ENCODE results near the gene PLD1.

Gene PLD1

DNA sequence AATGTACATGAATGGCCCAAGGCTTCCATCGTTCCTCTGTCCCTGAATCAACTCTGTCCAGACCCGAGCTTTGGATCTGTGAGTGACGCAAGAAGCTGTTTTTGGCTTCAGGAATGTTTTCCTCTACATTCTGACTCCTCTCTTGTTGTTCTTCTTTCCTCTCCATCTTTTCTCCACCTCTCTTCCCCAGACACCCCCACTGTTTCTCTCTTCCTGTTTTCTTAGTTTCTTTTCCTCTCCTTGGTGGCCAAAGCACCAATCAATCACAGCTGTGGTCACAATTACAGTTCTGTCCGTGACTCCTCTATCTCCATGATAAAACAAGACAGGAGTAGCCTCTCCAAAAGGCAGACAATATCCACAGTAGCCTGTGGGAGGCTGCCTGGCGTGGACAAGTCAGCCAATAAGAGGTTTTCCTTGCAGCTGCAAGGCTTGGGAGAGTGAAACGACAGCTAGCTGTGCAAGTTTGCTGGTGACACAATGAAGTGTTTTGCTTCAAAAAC lies 28.0 kb upstream of the PLD1 start:
- no peak for DNase-seq

DNA sequence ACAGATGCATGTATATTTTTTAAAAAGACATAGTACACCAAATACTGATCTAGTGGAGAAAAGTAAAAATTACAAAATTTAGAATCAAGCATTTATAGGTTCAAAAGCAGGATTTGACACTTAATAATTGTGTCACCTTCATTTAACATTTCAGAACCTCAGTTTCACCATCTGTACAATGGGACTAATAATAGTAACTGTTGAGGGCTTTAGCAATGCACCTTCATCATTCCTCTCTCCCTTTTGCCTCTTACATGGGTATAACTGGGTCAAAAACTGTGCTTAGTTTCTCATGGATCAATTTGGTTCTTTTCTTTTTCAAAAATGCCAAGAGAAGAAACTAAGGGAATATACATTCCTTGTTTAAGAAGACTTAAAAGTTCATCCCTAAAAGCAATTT lies 27.4 kb upstream of the PLD1 start:
- no peak for DNase-seq

GRCh38 chr3:171836855-171837254 lies 26.6 kb upstream of the PLD1 start:
- DNase-seq = no peak

DNA sequence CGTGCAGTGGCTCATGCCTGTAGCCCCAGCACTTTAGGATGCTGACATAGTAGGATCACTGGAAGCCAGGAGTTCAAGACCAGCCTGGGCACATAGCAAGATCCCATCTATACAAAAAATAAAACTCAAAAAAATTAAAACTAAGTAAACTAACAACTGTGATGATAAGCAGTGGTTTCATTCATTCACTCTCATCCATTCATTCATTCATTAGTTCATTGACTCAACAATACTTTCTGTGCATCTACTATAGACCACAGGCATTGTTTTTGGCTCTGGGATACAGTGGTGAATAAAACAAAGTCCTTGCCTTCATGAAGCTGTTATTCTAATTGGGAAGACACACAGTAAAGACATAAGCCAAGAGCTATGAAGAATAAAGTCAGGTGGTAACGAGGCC lies 25.3 kb upstream of the PLD1 start:
- DNase-seq = no peak

GRCh38 chr3:171835116-171835515 lies 24.8 kb upstream of the PLD1 start:
- no peak for DNase-seq

GRCh38 chr3:171834461-171834801 lies 24.1 kb upstream of the PLD1 start:
- no peak for DNase-seq

GRCh38 chr3:171833789-171834460 lies 23.6 kb upstream of the PLD1 start:
- peak; percentile 76 to 85 for DNase-seq

GRCh38 chr3:171832989-171833388 lies 22.7 kb upstream of the PLD1 start:
- no peak for DNase-seq

GRCh38 chr3:171831936-171832335 lies 21.7 kb upstream of the PLD1 start:
- no peak for DNase-seq

- no peak for DNase-seq
Measured at GRCh38 chr3:171830518-171830875, 20.2 kb upstream of the PLD1 start.

- DNase-seq = peak; percentile 31 to 47
Measured at GRCh38 chr3:171829841-171830517, 19.7 kb upstream of the PLD1 start.

DNA sequence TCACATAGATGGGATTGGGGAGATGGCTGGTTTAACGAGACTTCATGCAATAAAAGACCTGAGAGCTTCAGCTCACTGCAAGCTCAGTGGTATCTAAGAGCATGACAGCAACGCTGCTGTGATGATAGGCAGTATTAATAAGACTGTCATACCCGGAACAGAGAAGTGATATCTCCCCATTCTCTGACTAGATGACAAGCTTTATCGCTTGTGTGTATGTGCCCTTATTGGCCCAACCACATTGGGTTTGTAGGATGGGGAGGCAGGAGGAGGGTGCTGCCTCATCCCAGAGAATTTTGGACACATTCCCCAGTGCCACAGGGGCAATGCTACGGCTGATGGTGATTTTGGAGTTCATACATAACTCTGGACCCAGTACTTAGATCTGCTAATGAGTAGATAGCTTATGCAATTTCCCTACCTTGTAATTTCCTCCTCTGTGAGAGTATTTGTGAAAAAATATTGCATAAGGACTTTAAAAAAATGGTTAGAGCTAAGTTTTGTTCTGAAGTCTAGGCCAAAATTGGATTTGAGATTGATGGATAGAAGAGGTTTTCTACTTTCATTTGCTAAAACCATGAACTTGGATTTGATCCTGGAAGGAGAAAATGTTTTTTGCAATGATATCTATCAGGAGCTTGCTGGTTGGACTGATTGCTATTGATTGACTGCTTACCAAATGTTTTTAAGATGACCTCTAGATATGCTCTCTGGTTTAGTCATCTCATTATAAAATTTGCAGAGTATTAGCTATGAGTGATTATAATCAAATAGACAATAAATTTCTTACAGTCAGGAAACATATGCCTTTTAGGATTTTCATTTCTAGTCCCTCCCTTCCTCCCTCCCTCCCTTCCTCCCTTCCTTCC lies 18.9 kb upstream of the PLD1 start:
- DNase-seq = no peak

- DNase-seq = no peak
Measured at GRCh38 chr3:171827836-171828458, 17.7 kb upstream of the PLD1 start.

DNA sequence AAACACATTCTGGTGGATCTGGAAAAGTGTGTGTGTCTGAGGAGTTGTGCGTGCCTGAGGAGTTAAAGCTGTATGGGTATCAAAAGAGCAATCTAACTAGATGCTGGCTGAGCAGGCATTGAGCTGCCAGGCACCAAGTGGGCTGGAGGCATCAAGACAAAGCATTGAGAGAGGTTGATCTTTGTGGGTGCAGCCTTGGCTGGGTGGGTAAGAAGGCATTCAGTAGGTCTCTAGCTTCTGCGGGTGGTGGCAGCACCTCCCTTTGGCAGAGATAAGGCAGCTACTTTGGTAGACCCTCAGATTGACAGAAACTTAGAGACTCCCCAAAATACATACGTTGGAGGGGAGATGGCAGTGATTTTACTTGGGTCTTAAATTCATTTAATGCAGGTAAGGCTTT lies 17.1 kb upstream of the PLD1 start:
- DNase-seq = no peak

GRCh38 chr3:171825222-171825828 lies 15.0 kb upstream of the PLD1 start:
- no peak for DNase-seq

- DNase-seq = no peak
Measured at GRCh38 chr3:171824824-171825221, 14.5 kb upstream of the PLD1 start.

DNA sequence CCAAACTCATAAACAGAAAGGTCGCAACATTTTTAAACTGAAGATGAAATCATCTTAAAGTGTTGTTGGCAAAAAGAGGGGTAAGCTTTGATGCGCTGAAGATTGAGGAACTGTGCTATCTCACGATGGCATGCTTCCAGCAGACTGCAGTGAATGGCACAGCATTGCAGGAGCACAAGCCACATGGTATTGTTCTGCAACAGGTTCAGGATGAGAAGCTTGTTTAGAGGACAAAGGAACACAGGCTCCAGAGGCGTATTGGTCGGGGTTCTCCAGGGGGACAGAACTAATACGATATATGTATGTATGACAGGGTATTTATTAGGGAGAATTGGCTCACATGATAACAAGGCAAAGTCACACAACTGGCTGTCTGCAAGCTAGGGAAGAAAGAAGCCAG lies 13.8 kb upstream of the PLD1 start:
- DNase-seq = peak; percentile 41 to 55

DNA sequence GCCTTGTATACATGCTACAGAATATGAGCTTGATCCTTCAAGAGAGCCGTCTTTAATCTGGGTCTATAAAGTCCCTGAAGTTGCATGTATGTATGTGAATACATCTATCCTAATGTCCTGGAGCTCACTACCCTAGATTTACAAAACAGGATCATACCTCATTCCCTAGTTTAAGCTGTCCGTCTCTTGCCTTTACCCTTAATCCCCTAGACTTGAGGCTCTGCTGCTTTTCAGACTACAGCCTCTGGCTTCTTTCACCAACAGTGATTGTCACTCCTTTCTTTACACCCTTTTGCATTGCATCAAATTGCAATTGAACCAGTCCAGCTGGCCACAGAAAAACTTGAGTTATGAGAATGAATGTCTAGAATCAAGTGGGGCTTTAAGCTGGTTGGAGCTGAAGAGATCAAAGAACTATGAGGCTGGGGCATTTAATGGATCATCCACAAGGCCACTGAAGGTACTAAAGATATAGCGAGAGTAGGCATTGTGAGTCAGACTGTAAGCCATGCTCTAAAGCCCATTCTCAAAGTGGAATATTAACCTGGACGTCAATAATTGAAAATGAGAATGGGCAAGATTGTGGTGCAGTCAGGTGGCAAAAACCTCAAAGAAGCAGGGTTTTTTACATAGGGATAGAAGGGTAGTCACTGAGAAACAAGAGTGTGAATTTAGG lies 12.3 kb upstream of the PLD1 start:
- DNase-seq = no peak

DNA sequence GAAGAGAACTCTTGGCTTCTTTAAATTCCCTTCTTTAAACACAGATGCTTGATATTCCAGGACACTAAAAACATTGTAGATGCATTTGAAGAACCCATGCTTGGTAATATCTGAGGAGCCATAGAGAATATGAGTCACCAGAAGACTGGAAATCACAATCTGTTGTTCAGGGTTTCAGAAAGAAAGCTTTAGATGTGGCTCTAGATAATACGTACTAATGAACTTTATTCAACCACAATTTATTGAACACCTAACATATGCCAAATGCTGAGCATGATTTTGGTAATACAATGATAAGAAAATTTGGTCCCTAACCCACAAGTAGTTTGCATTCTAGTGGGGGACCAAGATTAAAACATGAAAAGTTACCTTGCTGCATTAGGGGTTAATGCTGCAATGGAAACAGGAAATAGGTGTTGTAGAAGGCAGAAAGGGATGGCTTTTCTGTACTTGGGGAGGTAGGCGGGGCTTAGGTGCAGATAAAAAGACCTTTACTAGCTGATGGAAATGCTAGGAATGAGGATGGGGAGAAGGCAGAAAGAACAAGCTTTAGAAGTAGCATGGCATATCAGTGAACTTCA lies 11.6 kb upstream of the PLD1 start:
- no peak for DNase-seq

DNA sequence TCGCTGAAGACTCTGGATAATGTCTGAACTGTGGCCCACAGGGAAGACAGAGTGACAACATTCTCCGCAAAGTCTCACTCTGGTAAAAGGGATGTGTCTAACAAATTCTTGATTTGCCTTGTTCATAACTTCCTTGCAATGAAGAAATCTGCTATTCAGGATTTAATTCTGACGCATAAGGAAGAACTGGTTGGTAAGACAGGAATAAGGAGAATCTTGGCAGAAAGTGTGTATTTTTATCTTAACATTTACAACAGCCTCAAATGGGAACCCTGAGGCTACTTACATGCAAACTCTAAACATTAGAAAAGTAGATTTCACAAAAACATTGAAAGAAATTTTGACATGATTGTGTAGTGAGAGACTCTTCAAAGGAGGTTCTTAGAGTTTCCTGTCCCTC lies 10.8 kb upstream of the PLD1 start:
- no peak for DNase-seq

DNA sequence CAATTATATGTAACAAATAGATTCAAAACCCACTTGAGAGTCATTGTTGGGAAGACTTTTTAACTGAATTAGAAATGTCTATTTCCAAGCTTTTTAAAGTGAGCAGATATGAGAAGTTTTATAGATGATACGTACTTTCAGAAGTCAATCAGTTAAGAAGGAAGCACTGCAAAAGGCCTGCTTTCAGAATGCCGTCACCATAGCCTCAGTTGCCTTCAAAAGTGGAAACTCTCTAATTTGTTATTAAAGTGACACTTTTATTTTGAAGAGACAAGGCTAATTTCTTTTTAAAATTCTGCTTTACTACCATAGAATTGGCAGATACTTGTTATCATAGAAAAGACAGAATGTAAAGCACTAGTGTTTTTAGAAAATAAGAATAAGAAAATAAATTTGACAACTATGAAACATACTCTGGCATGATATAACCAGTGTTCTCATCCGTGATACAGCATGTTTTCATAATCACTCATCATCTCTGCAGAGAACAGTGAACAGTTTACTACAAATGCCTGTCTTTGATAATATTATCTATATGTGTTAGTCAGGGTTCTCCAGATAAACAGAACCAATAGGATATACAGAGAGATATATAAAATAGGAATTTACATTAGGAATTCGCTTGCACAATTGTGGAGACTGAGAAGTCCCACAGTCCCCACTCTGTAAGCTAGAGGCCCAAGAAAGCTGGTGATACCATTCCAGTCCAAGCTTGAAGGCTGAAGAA lies 7.0 kb upstream of the PLD1 start:
- DNase-seq = no peak
